ENCODE results near the gene DACH1. TPM values are rescaled to one million over a fixed set of nuclear protein-coding genes. Genes with fewer than 3 reads are reported as not detected.

The DACH1 gene
- total RNA-seq, 1 experiment from 2014 or later, result 0.14 TPM

DNA sequence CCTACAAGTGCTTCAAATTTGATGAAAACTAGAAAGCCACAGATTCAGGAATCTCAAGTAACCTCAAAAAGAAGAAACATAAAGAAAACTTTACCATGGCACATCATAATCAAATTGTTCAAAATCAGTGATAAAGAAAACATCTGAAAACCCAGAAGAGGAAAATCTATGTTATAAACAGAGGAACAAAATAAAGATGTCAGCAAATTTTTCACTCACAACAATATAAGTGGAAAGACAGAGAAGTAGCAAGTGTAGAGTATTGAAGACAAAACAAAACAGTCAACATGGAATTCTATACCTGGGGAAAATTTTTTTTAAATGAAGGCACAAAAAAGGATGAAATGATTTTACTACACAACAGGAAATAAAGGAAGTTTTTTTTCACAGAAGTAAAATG, 470.9 kb downstream of the DACH1 start:
- no peak for DNase-seq (ENCODE audit: low spot score)

DNA sequence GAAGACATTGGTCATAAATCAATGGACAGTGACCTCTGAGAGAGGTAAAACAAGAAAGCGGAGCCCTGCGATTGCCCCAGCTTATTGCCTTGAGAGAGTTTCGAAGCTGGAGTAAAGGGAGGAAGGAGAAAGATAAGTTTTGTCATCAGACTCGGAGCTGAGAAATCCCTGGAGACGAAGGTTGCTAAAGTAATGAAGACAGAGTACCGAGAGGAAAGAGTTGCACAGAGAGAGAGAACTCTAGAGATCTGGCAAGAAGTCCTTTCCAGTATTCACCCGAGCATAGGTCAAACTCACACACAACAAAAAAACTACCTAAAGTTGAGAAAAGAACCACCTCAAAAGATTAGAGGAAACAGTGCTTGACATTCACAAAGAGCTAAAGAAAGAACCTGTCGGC, 472.0 kb downstream of the DACH1 start:
- no peak for DNase-seq (ENCODE audit: low spot score)

DNA sequence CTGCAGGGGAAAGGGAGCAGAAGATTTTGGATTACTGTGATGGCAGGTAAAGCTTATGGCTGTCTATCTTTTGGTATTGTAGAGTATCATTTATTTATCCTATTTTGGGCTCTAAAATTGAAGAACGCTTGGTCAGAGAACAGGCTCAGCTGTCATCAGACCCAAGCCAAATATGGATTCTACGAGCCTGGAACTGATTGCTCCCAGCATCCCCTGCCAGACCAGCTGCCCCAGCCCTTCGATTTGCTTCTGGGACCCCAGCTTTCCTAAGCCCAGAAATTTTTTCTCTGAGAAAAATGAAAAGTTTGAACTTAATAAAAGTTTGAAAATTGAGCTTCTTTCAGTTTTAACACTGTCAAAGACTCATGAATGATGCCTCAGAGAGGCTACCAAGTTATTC, 472.8 kb downstream of the DACH1 start:
- DNase-seq (ENCODE audit: low spot score), result no peak

Data from H4 (cell line).